GM19463 (cell line): ENCODE data around the gene EMX2.
"Not testable (repeated sequence)": the region's sequence is repeated elsewhere in the genome, so short reads cannot be mapped to it uniquely, and the experiment has no call there.

Experiments
- ATAC-seq: cut with Tn5 transposase; IDR thresholded peaks from one replicate; pipeline ENCODE4 v1.9.1; 2021; ENCODE audit warnings: mild to moderate bottlenecking, moderate library complexity; ENCODE audit not compliant: unreplicated experiment

Gene EMX2

DNA sequence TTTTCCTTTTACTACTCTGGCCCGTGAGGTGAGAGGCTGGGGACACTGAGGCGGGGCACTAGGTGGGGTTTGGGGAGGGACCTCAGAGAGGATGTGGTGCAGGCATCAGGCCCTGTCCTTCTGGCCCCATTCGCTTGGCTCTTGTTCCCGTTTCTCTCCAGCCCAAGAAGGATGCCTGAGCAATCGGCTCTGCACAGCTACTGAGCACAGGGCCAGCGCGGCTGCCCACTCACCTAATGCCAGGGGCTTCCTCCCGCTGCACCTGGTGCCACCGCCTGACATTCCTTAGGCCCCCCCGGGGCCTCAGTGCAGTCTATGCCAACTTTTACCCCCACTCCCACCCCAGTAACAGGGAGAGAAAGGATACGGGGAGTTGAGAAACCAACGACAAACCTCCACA lies 12.5 kb downstream of the EMX2 start:
- no peak for ATAC-seq

- ATAC-seq = no peak
These were observed 13.3 kb downstream of the EMX2 start for GRCh38 chr10:117555863-117556262.

DNA sequence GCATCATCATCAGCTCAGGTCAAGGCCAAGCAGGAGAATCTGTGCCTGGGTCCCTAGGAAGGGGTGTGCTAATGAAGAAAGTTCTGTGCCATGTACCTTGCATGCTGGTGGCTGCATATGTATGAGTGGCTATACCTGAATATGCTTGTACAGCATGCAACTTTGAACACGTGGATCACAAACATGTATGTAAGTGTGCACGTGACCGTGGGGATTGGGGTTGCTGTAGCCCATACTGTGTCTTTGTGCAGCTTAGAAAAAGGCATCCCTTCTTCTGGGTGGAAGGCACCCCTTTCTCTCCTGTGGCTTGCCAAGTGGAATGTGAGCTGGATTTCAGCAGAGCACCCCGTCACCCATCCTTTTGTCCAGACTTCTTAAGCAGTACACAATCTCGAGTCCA lies 13.8 kb downstream of the EMX2 start:
- no peak for ATAC-seq

GRCh38 chr10:117559712-117560111 lies 17.2 kb downstream of the EMX2 start:
- no peak for ATAC-seq

- no peak for ATAC-seq
These were observed 18.4 kb downstream of the EMX2 start for GRCh38 chr10:117560942-117561341.

GRCh38 chr10:117562220-117562619 lies 19.7 kb downstream of the EMX2 start:
- ATAC-seq = no peak

GRCh38 chr10:117562896-117563737 lies 20.6 kb downstream of the EMX2 start:
- ATAC-seq = no peak

DNA sequence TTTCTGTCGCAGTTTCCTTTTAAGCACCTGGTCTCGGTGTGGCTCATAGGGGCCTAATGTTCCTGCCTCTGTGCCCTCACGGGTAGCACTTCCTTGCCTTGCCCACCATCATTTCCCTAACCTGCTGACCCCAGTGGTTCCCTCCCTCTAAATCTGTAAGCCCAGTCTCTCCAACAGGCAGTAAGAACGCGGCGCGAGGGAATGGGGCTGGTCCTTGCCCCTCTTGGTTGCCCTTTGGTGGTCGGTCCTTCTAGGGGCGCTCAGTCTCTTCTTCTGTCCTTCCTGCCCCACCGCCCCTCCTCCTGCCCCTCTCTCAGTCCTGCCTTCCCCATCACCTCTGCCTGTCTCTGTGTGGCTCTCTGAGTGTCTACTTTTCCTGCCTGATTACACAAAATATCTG lies 21.2 kb downstream of the EMX2 start:
- ATAC-seq = no peak

DNA sequence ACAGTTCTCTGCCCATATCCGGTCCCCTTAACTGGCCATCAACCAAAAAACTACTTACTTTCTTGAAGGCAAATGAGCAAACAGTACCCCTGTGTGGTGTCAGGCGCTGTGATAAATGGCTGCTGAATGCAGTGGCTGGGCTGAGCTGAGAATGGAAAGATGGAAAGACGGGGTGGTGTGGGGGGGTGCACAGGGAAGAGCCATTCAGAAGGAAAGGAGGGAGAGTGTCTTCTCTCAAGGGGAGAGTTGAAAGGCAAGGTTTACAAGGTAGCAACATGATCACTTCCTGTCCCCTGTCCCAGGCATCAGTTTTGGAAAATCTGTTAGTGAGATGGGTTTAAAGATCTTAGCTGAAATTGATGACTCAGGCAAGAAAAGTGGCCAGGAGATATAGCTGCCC lies 22.5 kb downstream of the EMX2 start:
- ATAC-seq = no peak

GRCh38 chr10:117568334-117568733 lies 25.8 kb downstream of the EMX2 start:
- no peak for ATAC-seq

GRCh38 chr10:117569610-117570390 lies 27.3 kb downstream of the EMX2 start:
- no peak for ATAC-seq

GRCh38 chr10:117570880-117571279 lies 28.3 kb downstream of the EMX2 start:
- ATAC-seq = no peak

DNA sequence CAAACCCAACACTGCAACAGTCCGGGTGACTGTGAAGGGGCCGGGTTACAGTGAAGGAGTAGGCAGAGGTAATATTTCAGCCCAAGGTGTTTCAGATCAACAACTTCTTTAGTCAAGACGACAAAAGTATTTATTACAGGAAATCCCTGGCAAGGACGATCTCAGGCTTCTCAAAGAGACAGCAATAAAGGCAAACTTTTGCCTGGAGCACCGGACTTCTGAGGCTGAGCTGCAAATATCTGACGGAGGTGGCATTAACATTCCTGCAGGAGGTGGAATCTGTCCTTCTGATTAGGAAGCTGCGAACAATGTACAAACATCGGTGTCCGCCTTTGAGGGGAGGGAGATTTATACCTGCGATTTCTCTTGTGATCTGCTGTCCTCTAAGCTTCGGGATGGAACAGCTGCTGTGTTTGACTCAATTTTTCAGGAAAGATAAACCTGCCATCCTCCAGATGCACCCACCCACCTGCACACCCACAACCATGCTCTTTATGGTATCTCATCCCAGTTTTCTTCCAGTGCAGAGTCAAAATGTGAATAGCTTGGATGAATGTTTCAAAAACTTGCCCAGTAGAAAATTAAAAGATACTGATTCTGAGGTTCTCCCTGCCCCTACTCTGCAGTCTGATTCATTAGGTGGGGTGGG lies 32.1 kb downstream of the EMX2 start:
- ATAC-seq = no peak

GRCh38 chr10:117578490-117578889 lies 35.9 kb downstream of the EMX2 start:
- ATAC-seq = no peak

DNA sequence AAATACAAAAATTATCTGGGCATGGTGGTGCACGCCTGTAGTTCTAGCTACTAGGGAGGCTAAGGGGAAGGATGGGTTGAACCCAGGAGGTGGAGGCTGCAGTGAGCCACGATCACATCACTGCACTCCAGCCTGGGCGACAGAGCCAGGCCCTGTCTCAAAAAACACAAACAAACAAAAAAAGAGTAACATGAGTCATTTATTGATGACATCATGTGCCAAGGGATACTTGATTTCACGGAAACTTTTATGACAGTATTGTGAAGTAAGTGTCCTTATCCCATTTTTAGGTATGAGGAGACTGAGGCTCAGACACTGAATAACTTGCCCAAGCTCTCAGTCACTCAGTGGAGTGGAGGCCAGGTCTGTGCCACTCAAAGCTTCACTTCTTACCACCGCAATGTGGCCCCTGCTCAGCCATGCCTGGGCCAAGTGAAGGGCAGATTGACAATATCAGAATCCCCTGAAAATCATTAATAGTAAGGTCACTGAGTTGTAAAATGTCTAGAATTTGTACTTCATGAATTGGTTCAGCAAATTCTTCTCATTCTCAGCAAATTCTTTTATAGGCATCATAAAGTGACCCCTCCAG lies 36.5 kb downstream of the EMX2 start:
- ATAC-seq = no peak

DNA sequence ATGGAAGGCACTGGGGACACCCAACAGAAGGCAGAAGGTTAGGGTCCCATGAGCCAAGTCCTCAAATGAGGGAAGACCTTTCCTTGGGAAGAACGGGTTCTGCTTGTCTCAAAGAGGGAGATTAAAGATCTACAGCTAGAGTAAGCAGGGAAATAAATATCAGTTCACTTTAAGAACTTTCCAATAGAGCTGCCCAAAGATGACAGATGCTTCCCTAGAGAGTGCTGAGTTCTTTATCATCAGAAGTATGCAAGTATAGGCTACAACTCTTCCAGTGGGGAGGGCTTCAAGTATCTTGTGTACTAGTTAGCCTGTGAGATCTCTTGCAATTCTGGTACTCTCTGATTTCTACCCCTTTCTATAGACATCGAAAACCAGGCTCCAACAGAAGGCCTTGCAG lies 39.4 kb downstream of the EMX2 start:
- ATAC-seq = no peak

GRCh38 chr10:117584831-117585230 lies 42.3 kb downstream of the EMX2 start:
- not testable (repeated sequence) for ATAC-seq

DNA sequence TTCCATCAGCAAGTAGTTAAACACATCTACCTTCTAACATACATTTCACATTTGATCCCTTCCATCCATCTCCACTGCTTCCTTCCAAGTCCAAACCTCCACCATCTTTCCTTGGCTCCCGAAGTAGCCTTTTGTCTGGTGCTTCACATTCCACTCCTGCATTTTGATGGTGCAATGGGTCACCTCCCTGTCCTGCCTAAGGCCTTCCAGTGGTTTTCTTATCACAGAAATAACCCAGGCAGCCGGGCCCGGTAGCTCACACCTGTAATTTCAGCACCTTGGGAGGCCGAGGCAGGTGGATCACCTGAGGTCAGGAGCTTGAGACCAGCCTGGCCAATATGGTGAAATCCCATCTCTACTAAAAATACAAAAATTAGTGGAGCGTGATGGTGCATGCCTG lies 44.5 kb downstream of the EMX2 start:
- ATAC-seq = no peak

DNA sequence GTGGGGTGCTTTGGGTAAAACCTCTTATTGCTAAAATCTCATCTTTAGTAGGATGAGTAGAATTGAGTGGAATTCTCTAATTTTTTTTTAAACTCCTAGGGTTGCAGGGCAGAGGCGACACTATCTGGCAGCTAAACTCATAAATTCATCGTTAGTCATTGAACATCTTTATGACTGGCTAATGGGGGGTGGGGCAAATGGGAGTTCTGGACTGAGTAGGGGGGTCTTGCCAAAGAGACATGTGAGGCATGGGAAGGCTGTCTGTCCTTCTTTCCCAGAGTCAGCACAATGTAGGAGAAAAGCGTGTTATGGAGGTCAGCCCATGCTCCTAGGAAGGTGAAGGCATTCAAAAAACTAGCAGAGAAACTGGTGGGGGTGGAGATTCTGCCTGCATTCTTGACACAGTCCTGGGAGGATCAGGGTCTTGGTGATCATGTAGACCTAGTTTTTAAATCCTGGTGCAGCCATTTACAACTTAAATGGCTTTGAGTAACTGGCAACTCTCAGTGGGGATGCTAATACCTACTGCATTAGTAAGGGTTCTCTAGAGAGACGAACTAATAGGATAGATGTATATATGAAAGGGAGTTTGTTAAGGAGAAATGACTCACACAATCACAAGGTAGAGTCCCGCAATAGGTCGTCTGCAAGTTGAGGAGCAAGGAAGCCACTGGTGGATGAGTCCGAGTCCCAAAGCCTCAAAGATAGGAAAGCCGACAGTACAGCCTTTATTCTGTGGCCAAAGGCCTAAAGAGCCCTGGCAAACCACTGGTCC lies 47.7 kb downstream of the EMX2 start:
- ATAC-seq = no peak

- ATAC-seq = no peak
These were observed 48.5 kb downstream of the EMX2 start for GRCh38 chr10:117591043-117591442.

DNA sequence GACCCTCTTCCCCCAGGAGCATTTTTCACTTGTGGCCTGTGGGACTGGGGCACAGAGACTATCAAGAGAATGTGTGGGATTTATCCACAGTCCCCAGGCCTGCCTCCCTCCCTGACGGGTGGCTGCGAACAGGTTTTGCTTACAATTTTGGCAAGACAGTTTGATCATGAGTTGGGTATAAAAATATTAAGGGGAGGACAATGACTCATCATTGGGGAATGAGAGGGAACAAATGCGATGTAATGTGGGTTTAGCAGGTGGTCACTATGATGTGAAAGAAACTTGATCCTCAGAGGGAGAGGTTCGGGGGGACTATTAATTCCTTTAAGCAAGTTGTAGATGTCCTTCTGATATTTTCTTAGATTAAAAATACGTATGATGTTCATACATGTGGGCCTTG lies 52.2 kb downstream of the EMX2 start:
- ATAC-seq = no peak
